ENCODE results near the gene CD68.

Gene CD68

GRCh38 chr17:7544911-7545310 lies 34.5 kb upstream of the CD68 start:
- TF ChIP-seq CTCF (IDR thresholded peaks at IDR 0.05; ENCODE audit: insufficient read depth, low read length, poor library complexity, severe bottlenecking), result no peak

GRCh38 chr17:7548585-7549400 lies 30.6 kb upstream of the CD68 start, which contains the start of gene TNFSF12:
TSS of gene TNFSF12 (plus strand) at chr17:7549058. CDS start at chr17:7549154, 96 bp downstream.
- Histone ChIP-seq H3K4me3 (replicated peaks; ENCODE audit: low read depth, low read length) (peak within 1 kb of the TSS; percentile 61), H3K27me3 (replicated peaks; ENCODE audit: control insufficient read depth, insufficient read depth, low read length) (no peaks in the 10 kb centered on the region), H3K36me3 (ENCODE audit: control insufficient read depth, insufficient read depth, low read length) (no peaks in the 10 kb centered on the region)
- no peak for TF ChIP-seq CTCF (IDR thresholded peaks at IDR 0.05; ENCODE audit: insufficient read depth, low read length, poor library complexity, severe bottlenecking)
- DNase-seq (ENCODE audit: extremely low read depth, insufficient read length), result peak; percentile 64

More at GRCh38 chr17:7544911-7545310, 34.5 kb upstream of the CD68 start:
- DNase-seq (ENCODE audit: extremely low read depth, insufficient read length), result no peak
- Histone ChIP-seq H3K27me3 (replicated peaks; ENCODE audit: control insufficient read depth, insufficient read depth, low read length) (no peaks in the 10 kb centered on the region), H3K4me3 (replicated peaks; ENCODE audit: low read depth, low read length) (no peak overlapping the region), H3K36me3 (ENCODE audit: control insufficient read depth, insufficient read depth, low read length) (no peaks in the 10 kb centered on the region)

- TF ChIP-seq CTCF (IDR thresholded peaks at IDR 0.05; ENCODE audit: insufficient read depth, low read length, poor library complexity, severe bottlenecking), result no peak
- no peaks in the 10 kb centered on the region for H3K27me3 ChIP-seq (replicated peaks; ENCODE audit: control insufficient read depth, insufficient read depth, low read length)
- H3K4me3 ChIP-seq (replicated peaks; ENCODE audit: low read depth, low read length), result peak overlapping the region; percentile 61
- no peak for DNase-seq (ENCODE audit: extremely low read depth, insufficient read length)
- no peaks in the 10 kb centered on the region for H3K36me3 ChIP-seq (ENCODE audit: control insufficient read depth, insufficient read depth, low read length)
These were observed 29.9 kb upstream of the CD68 start for GRCh38 chr17:7549401-7550055.

GRCh38 chr17:7550344-7550743 lies 29.1 kb upstream of the CD68 start:
- H3K36me3 ChIP-seq (ENCODE audit: control insufficient read depth, insufficient read depth, low read length), result no peaks in the 10 kb centered on the region

GRCh38 chr17:7551396-7551795 lies 28.0 kb upstream of the CD68 start:
- no peak for DNase-seq (ENCODE audit: extremely low read depth, insufficient read length)
- TF ChIP-seq CTCF (IDR thresholded peaks at IDR 0.05; ENCODE audit: insufficient read depth, low read length, poor library complexity, severe bottlenecking), result no peak
- Histone ChIP-seq H3K4me3 (replicated peaks; ENCODE audit: low read depth, low read length) (no peak overlapping the region), H3K36me3 (ENCODE audit: control insufficient read depth, insufficient read depth, low read length) (no peaks in the 10 kb centered on the region), H3K27me3 (replicated peaks; ENCODE audit: control insufficient read depth, insufficient read depth, low read length) (no peaks in the 10 kb centered on the region)

More at GRCh38 chr17:7550344-7550743, 29.1 kb upstream of the CD68 start:
- DNase-seq (ENCODE audit: extremely low read depth, insufficient read length), result no peak
- Histone ChIP-seq H3K4me3 (replicated peaks; ENCODE audit: low read depth, low read length) (no peak overlapping the region), H3K27me3 (replicated peaks; ENCODE audit: control insufficient read depth, insufficient read depth, low read length) (no peaks in the 10 kb centered on the region)
- no peak for TF ChIP-seq CTCF (IDR thresholded peaks at IDR 0.05; ENCODE audit: insufficient read depth, low read length, poor library complexity, severe bottlenecking)
